HuH-7.5 (cell line): Measurements from ENCODE around the gene RAD51B.
"Not testable (repeated sequence)": the region's sequence is repeated elsewhere in the genome, so short reads cannot be mapped to it uniquely, and the experiment has no call there.

Experiments used
- DNase-seq: peaks from one replicate; pipeline ENCODE4 v3.0.0; 2011; ENCODE audit warnings: low spot score

The RAD51B gene

DNA sequence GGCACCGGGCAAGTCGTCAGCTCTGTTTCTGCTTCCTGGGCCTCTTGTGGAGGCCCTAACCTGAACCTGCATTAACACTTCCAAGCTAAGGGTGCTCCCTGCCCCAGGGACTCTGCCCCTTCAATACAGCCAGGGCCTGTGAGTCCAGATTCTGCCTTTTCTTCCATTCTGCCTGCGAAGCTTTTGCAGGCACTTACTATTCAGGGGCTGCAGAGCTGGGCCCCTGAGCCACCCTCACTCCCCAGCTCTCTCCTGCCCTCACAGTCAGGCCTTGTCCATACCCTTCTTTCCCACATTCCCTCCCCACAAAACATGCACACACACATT, 872.2 kb downstream of the RAD51B start:
- no peak for DNase-seq

DNA sequence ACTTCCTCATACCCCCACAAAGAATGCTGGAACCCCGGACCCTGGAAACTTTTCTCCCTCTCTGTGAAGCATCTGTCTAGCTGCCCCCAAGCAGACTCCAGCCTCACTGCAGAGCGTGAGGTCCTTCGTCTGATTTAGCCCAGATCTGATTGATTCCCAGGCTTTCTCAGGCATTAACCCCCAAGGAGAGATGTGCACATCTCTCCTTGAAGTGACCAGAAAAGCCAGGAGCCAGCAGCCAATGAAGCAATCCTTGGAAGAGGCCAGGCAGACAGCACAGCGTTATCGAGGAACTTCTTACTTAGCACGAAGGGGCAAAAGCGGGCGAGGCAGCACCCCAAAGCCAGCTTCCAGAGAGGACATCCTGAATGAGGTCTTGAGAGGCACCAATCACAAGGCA, 872.6 kb downstream of the RAD51B start:
- DNase-seq = no peak

DNA sequence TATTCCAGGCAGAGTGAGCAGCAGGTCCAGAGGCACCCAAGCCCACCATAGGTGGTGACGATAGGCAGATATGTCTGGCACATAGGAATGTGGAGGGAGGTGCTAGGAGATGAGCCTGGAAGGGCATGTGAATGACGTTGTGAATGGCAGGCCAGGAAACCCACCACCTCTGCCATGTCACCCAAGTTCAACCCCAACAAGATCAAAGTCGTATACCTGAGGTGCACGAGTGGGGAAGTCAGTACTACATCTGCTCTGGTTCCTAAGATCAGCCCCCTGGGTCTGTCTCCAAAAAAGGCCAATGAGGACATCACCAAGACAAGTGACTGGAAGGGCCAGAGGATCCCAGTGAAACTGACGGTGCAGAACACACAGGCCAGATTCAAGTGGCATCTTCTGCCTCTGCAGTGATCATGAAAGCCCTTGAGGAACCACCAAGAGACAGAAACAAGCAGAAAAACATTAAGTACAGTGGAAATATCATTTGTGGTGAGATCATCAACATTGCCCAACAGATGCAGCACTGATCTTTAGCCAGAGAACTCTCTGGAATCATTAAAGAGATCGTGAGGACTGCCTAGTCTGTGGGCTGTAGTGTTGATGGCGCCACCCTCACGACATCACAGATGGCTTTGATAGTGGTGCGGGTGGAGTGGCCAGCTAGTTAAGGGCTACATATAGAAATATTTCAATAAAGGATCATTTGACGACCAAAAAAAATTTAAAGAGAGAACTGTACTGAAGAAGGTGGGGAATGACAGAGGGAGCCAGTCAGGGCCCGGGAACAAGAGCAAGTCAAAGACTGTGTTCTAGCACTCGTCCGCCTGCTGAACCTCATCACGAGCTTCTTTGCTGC, 873.6 kb downstream of the RAD51B start:
- DNase-seq = no peak

DNA sequence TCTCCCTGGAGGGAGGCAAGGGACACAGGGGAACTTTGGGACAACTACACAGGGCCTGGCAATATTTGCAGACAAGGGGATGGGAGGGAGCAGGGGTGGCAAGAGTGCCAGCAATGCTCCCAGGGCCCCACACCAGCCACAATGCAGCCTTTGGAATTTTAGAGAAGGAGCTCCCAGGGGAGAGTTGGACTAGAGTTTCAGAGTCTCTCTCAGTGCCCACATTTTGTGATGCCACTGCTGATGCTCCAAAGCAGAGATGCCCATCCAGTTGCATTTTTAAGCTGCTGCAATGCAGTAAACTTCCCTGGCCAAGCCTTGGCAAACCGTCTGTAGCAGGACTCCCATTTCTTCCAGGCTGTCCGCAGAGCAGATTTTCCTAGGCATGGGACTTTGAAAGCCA, 874.3 kb downstream of the RAD51B start:
- DNase-seq = no peak

DNA sequence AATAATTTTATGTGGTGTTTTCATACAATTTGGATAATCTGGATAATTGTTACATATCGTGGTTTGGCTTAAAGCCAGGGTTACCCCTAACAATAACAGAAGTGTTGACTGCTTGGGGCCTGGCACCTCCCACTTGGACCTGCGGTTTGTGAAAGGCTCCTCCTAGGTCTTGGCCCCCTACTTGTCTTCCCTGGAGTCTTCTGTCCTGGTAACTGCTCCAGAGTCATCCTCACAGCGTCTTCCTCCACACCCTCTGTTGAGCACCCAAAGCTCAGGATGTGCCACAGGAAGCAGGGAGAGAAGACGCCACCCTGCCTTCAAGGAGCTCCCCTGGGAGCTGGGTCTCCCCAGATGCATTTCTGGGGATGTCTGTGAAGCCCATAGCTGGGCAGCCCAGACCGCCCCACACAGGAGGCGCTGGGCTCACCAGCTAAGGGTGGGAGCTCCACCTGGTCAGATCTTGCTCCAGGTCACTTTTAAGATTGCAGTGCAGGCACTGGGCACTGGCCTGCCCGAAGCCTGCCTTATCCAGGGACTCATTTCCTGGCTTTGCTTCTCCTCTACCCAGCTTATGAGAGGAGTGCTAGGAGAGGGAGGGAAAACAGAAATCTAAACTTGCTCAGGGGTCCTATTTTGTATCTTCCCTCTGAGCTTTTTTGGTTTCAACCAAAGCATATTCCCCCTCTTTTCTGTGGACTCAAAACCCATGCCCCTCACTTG, 875.1 kb downstream of the RAD51B start:
- DNase-seq = no peak

DNA sequence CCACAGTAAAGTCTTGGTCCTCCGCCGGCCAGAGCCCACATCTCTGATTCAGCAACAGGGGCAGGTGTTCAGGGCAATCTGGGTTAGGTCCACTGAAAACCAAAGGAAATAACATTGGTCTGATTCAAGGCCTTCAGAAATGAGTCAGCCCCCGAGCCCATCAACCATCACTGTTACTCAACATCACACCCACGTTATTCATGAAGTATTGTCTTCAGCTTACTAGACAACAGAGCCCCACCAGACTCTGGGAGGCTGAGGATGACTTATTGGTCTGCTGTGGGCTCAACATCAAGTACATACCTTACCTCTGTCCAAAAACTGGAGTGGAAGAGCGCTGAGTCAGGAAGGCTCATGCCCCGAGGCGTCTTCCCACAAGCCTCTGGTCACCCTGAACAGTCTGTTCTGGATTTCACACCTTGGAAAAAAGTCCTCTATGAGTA, 875.8 kb downstream of the RAD51B start:
- no peak for DNase-seq

DNA sequence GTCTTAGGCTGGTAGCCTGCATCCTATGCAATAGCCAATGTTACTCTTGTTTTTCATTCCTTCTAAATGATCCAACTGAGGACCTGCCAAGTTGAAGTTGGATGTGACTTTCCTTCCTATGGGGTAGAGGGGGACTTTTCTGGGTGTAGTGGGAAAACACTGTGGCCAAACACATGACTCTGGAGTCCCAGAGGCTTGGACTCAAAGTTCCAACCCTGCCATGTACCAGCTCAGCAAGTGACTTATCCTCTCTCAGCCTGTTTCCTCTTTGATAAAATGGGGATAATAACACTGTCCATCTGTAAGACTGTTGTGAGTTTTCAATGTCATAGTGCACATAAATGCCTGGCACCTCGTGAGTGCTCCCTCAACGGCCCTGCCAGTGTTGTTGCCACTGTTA, 876.3 kb downstream of the RAD51B start:
- no peak for DNase-seq

DNA sequence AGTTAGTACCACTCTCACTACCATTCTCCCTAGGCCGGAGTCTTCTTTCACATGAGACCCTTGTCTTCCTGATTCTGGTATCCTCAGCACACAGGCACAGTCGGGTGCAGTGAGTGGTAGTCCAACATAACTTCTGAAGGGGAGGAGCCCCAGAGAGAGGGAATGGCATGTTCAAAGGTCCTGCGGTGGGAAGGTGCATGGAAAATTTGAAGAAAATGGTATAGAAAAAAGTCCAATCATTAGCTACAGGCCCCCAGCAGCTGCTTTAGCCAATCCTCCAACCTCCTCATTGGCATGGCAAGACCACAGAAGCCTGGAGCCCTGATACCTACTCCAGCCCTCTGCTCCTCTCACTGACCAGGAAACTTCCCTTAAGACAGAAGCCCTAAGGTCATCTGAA, 876.7 kb downstream of the RAD51B start:
- no peak for DNase-seq

DNA sequence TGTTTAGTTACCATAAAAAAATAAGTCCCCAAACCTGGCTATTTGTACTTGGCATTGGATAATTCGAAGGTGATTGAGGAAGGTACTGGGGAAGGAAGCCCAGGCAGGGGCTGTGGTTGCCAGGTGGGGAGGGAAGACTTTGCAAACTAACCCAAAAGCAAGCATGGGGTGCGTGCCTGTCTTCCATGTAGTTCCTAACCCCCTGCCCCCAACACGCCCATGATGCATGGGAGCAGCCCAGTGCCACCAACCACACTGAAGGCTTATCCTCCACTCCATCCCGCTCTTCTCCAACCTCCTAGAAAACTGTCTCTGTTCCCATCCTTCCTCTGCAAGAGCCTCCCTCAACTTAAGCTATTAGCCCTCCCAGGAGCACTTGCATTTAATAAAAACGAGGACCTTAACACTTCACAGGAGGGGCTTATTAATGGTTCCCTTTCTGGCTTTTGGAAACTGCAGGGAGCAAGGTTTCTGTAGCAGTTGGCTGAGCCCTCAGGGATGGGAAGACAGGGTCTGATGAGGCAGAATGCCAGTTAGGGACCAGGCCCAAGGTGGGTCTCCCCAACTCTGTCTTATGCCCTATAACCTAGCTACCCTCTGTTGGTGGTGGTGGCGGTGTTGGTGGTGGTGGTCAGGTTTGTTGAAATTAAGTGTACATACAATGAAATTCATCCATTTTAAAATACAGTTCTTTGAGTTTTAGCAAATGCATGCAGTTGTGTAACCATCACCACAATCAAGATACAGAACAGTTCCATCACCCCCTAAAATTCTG, 877.3 kb downstream of the RAD51B start:
- DNase-seq = no peak

DNA sequence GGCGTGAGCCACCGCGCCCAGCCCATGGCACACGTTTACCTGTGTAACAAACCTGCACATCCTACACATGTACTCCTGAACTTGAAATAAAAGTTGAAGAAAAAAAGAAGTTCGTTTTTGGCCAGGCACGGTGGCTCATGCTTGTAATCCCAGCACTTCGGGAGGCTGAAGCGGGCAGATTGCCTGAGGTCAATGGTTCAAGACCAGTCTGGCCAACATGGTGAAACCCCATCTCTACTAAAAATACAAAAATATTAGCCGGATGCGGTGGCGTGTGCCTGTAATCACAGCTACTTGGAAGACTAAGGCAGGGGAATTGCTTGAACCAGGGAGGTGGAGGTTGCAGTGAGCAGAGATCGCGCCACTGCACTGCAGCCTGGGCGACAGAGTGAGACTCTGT, 879.2 kb downstream of the RAD51B start:
- not testable (repeated sequence) for DNase-seq

DNA sequence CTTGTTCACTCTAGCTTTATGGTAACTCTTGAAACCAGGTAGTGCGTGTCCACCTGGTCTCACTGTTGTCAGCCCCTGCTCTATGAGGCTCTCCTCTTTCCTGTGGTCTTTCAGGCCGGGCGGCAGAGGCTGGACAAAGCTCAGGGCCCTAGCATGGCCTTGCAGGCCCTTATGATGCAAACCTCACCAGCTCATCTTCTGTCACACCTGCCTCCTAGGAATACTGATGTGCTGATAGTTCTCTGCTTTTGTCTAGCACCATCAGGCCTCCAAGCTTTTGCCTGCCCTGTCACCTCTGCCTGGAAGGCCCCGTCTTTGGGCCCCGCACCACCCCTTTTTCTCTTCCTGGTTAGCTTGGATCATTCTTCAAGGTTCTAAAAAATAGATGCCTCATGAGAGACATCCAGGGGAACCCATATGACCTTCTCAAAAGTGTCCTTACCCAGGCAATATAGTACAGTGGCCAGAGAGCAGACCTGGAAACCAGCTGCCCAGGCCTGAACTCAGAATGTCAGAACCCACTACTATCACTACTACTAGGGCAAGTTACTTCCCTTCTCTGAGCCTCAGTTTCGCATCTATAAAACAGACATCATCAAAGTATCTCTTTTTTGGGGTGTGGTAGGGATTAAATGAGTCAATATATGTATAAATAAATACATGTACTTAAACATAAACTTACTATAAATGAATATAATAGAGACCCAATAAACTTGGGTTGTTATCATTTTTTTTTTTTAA, 881.6 kb downstream of the RAD51B start:
- DNase-seq = no peak

DNA sequence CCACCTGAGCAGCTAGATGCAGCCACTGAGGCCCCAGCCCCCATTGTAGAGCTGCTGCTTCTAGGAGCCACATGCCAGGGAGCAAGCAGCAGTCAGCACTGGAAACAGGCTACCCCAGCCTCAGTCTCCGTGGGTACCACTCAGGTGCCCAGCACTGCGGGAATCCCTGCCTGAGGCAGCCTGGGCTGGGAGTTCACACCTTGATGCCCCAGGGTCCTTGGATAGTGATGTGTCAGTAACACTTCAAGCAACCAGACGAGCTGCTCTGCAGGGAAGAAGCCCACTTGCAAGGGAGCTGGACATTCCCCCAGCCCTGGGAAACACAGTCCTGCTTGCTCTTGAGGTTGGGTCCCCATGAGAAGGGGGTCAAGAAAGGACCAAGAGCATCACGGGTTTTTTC, 882.6 kb downstream of the RAD51B start:
- DNase-seq = no peak

DNA sequence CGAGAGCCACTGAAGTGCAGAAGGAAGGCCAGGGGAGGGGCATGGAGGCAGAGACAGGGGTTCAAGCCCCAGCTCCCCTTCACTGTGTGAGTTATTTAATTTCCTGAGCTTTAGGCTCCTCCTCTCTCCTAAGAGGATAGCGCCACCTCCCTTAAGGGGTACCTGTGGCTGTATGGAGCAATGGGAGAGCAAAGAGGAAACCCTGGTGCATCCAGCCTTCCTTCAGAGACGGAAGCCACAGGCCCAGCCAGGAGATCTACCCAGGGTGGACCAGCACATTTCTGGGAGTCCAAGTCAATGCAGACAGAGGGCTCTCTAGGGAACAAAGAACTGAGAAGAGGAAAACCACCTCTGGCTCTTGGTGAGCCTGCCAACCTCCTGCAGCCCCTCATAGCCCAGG, 883.0 kb downstream of the RAD51B start:
- DNase-seq = no peak

DNA sequence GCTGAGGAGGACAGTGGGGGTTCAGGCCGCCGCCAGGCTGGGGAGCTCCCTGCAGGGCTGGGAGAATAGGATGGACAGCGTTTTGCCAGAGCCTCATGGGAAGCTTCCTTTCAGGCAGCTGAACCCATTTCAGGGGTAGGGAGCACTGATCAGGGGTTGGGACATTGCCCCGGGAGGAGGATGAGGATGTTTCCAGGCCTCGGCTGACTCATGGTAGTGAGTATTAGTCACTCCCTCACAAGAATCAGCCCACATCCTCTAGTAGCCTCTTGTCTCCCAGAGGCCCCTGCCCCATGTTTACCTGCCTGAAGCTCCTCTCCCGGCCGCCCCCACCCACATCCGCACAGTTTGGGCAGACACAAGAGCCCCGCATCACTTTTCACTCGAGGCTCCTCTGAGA, 883.5 kb downstream of the RAD51B start:
- DNase-seq = no peak

DNA sequence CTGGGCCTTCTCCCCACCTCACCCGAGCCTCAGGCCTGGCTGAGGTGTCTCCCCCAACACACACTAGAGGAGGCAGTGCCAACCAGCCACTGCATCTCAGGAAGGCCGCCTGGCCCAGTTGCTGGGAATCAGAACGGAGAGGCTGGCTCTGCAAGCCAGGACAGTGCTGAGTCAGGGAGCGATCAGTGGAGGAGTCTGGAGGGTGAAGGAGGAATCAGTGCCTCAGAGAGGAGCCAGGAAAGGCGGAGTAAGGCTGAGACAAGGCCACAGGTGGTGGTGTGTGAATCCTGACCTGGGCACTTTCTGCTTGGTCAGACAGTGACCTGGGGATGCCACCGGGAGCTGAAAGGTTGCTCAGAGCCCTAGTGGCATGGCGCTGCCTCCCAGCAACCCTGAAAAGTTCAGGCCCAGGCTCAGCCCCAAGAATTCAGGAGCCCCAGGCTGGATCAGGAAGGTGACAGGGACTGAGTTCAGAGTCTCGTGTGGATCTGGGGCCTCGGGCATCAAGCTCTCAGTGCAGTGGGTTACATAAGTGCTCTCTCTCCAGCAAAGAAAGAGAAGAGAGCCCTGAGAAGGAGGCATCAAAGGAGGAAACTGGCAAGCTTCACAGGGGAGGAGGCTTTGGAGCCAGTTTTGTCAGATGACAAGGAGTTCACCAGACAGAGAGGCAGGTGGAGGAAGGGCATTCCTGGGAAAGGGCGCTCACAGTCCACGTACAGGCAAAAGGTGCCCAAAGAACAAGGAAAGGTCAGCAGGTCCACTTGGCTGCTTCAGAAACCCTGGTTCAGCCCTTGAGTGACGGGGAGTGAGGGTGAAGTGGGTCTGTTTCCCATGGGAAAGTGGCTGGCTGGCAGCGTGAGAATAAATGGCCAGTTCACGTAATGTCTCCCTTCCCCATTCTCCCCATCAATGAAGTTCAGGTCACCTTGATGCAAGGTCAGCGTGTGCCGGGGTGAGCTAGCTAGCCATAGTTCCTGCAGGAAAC, 885.4 kb downstream of the RAD51B start:
- no peak for DNase-seq

DNA sequence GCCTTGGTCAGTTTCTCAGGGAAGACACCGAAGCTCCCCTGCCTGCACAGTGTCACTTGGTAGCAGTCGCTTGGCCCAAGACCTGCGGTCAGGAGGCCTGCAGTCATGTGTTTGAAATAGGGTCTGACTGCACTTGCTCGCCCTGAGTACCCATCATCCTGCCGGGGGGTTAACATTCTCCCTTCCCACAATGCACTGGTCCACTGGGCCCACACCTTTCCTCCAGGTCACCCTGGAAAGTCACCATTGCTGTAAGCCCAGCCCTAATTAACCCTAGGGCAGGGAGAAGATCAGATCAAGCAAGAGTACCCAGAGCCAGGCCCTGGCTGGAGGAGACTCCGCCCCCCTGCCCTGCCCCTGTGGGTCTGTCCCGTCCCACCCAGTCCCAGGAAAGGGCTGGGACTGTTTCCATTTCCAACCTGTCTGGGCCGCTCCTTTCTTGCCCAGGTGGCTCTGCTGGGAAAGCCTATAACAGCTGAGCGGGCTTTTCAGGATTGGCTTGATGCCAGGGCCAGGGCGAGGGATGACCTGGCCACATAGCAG, 886.2 kb downstream of the RAD51B start:
- no peak for DNase-seq

DNA sequence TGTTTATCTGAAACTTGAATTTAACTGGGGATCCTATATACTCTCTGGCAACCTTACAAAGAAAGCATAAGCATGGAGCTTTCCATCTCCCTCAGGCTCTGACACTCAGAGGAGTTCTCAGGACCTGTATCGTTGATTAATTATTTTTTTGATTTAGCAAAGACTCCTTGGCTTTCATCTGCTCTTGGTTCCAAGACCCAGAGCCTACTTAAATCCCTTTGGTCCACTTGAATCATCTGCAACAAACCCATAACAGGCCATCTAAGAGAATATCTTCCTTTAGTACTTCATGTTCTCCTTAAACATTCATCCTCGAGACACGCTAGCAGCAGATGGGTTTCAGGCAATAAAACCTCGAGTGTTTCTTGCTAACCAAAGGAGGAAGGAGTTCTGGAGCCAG, 887.9 kb downstream of the RAD51B start:
- DNase-seq = no peak

DNA sequence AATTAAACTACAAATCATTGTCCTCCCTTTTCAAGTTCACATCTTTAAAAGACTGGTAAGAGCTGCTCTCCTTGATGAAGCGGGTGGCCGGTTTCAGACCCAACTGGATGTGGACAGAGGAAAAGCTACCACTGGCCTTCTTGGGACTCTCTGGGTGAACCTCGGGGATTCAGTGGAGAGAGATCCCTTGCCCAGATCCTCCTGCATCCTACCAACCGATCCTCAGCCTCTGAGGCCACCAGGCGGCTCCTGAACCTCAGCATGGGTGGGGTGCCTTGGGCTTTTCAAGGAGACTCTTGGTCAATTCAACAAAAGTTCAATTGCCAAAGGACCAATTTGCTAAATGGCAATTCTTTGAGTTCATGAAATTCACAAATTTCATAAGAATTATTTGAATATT, 888.8 kb downstream of the RAD51B start:
- DNase-seq = no peak

DNA sequence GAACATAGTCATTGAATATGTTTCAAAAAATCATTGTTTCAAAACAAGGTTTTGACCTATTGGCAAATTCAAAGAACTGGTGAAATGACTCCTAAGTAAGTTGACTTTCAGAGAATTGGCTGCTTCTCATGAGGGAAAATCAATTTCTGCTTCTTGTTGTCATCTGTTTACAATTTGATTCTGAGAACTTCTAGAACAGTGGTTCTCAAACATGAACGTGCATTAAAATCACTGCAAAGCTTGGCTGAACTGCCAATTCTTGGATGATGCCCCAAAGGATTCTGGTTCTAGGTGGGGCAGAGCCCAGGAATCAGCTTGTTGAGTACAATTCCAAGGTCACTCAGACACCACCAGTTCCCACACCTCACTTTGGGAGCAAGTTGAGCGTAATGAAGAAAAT, 889.4 kb downstream of the RAD51B start:
- DNase-seq = no peak

DNA sequence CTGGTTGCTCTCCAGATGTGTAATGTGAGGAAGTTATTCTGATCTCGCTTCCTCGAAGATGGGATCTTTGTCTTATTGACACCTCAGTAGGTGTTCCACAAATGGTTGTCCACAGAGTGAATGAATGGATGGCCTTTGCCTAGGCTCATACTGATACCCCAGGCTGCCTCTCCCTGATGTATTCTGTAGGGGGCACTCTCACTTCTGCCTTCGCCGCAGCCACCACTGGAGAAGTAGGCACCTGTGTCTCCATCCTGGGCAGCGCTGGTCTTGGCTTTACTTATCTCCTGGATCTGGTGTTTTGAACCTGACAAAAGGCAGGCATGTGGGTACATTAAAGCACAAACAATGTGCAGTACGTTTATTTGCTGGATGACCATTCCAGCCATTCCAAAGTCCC, 891.2 kb downstream of the RAD51B start:
- DNase-seq = no peak
